Dendritic cell treated with granulocyte-macrophage colony-stimulating factor and Interleukin-4, amounts not matched to agents 40 ng/mL and 50 ng/mL, for 4 days (primary cell): ENCODE measurements around the gene CCNL2.
"Not testable (repeated sequence)": the region's sequence is repeated elsewhere in the genome, so short reads cannot be mapped to it uniquely, and the experiment has no call there.

Experiments used
- H3K27ac Mint-ChIP-seq: one replicate; pipeline ENCODE4 v1.8.0; 2022; ENCODE audit warnings: mild to moderate bottlenecking, mixed read lengths
- H3K27me3 Mint-ChIP-seq: one replicate; pipeline ENCODE4 v1.8.0; 2022; ENCODE audit warnings: mild to moderate bottlenecking, mixed read lengths
- H3K36me3 Mint-ChIP-seq: one replicate; pipeline ENCODE4 v1.8.0; 2022; ENCODE audit warnings: low read depth, mixed read lengths
- H3K4me1 Mint-ChIP-seq: one replicate; pipeline ENCODE4 v1.8.0; 2022; ENCODE audit warnings: low read depth, mixed read lengths
- H3K4me3 Mint-ChIP-seq: one replicate; pipeline ENCODE4 v1.8.0; 2022; ENCODE audit warnings: mild to moderate bottlenecking, moderate library complexity, mixed read lengths
- H3K9me3 Mint-ChIP-seq: one replicate; pipeline ENCODE4 v1.8.0; 2022; ENCODE audit warnings: mixed read lengths
- intact Hi-C: fragments of 100-400 bp; cut with micrococcal nuclease; formaldehyde crosslinking; loops from one replicate; pipeline ENCODE4 v1.15.0; 2022

CCNL2 gene

DNA sequence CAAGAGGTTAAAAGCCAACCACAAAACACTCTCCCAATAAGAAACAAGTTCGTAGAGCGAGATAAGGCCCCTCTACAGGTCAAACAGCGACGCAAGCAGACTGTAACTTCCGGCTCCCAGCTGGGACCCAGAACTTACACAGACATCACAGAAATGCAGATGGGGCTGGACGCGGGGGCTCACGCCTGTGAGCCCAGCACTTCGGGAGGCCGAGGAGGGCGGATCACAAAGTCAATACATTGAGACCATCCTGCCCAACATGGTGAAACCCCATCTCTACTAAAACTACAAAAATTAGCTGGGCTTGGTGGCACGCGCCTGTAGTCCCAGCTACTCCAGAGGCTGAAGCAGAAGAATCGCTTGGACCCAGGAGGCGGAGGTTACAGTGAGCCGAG, 11.1 kb downstream of the CCNL2 start:
- Mint-ChIP-seq H3K27ac (no peak overlapping the region), H3K4me3 (no peak overlapping the region), H3K27me3 (no peaks in the 10 kb centered on the region), H3K9me3 (no peaks in the 10 kb centered on the region), H3K4me1 (peaks cover 7% of the 10 kb centered on the region), H3K36me3 (peaks cover 89% of the 10 kb centered on the region)
- intact Hi-C loops = no loop called here

- Mint-ChIP-seq H3K4me1 (peaks cover 12% of the 10 kb centered on the region), H3K36me3 (peaks cover 82% of the 10 kb centered on the region), H3K27ac (no peak overlapping the region), H3K4me3 (no peak overlapping the region), H3K27me3 (no peaks in the 10 kb centered on the region), H3K9me3 (no peaks in the 10 kb centered on the region)
- intact Hi-C loops = no loop called here
Measured at GRCh38 chr1:1387098-1388077, 11.7 kb downstream of the CCNL2 start.

DNA sequence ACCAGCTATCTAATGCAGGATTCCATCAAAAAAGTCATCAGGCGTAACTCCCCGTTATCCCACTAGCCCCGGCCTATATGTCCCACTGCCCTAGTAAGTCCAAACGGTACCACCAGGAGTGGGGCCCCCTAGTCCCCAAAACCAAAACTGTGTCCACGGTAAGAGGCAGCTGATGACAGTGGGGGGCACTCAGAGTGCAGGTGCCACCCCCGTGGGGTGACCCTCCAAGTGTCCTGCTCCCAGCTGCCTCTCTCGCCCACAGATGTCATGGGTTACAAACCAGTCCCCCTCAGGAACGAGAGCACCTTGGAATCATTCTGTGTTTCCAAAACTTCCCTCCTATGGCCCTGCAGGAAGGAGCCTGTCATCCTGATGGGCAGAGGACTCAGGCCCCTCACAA, 13.2 kb downstream of the CCNL2 start:
- H3K27me3 Mint-ChIP-seq = no peaks in the 10 kb centered on the region

GRCh38 chr1:1385339-1385738, 13.8 kb downstream of the CCNL2 start:
- H3K9me3 Mint-ChIP-seq, H3K27ac Mint-ChIP-seq, H3K27me3 Mint-ChIP-seq, H3K4me1 Mint-ChIP-seq, H3K4me3 Mint-ChIP-seq, intact Hi-C loops: not testable (repeated sequence)
- H3K36me3 Mint-ChIP-seq = peaks cover 78% of the 10 kb centered on the region

More for the DNA sequence above, 13.2 kb downstream of the CCNL2 start:
- intact Hi-C loops = no loop called here
- Mint-ChIP-seq H3K4me3 (no peak overlapping the region), H3K9me3 (no peaks in the 10 kb centered on the region), H3K4me1 (peaks cover 6% of the 10 kb centered on the region), H3K36me3 (peaks cover 78% of the 10 kb centered on the region), H3K27ac (no peak overlapping the region)

- peaks cover 38% of the 10 kb centered on the region for H3K36me3 Mint-ChIP-seq
- no peak overlapping the region for H3K27ac Mint-ChIP-seq
- H3K4me3 Mint-ChIP-seq = no peak overlapping the region
- H3K27me3 Mint-ChIP-seq = no peaks in the 10 kb centered on the region
- H3K9me3 Mint-ChIP-seq = no peaks in the 10 kb centered on the region
- intact Hi-C loops = no loop called here
- peaks cover 5% of the 10 kb centered on the region for H3K4me1 Mint-ChIP-seq
Measured at GRCh38 chr1:1381294-1381693, 17.8 kb downstream of the CCNL2 start.

DNA sequence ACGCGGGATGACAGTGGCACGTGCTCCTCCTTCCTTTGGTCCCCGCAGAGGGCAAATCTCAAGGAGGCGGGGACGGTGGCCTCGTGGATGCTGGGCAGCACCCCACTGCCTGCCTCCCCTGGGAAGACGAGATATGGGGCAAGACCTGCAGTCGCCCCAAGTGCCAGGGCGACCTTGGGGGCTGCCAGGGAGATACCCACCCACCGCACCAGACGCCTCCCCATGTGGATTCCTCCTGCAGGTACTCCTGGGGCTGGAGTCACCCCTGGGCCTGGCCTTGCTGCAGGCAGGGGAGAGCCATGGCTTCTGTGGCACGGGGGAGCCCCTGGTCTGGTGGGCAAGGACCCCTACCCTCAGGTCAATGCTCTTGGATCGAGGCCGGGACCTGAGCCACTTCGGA, 18.3 kb downstream of the CCNL2 start:
- H3K4me1 Mint-ChIP-seq = peaks cover 5% of the 10 kb centered on the region
- intact Hi-C loops = no loop called here
- H3K27me3 Mint-ChIP-seq = no peaks in the 10 kb centered on the region
- no peak overlapping the region for H3K4me3 Mint-ChIP-seq
- H3K36me3 Mint-ChIP-seq = peaks cover 33% of the 10 kb centered on the region
- H3K9me3 Mint-ChIP-seq = no peaks in the 10 kb centered on the region
- no peak overlapping the region for H3K27ac Mint-ChIP-seq

- Mint-ChIP-seq H3K36me3 (peaks cover 41% of the 10 kb centered on the region), H3K4me3 (no peak overlapping the region), H3K9me3 (no peaks in the 10 kb centered on the region), H3K4me1 (peaks cover 21% of the 10 kb centered on the region), H3K27ac (no peak overlapping the region), H3K27me3 (no peaks in the 10 kb centered on the region)
- intact Hi-C loops = no loop called here
Measured at GRCh38 chr1:1377540-1378205, 21.5 kb downstream of the CCNL2 start.

DNA sequence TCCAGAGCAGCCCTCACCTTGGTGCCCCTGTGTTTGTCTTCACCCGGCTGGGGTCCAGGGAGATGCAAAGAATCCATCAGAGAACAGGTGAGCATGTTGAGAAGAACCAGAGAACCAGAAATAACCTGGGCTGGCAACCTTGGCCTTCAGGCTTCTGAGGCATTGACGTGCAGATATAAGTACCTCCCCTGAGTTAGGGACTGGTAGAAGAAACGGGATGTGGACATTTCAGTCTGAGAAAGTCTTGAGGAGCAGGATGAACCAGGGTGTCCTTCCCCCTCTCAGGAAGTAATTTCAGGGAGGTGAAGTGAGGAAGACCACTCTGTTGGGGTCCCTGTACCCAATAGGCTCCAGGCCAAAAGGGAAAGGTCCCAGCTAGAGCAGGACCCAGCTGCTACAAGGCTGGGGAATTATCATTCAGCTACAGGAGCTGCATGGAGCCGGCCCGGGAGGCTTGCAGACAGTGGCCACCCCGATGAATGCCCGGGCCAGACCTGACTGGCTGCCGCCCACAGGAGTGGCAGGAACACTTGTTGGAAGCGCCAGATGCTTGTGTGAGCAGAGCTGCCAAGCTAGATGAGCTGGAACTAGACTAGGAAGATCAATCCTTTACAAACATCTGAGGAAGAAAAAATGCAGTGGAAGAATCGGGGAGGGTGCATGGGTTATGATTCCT, 22.4 kb downstream of the CCNL2 start:
- H3K9me3 Mint-ChIP-seq = no peaks in the 10 kb centered on the region
- intact Hi-C loops = no loop called here
- H3K4me1 Mint-ChIP-seq = peaks cover 28% of the 10 kb centered on the region
- H3K4me3 Mint-ChIP-seq = no peak overlapping the region
- H3K36me3 Mint-ChIP-seq = peaks cover 39% of the 10 kb centered on the region
- H3K27me3 Mint-ChIP-seq = no peaks in the 10 kb centered on the region
- H3K27ac Mint-ChIP-seq = peak overlapping the region; percentile 93

DNA sequence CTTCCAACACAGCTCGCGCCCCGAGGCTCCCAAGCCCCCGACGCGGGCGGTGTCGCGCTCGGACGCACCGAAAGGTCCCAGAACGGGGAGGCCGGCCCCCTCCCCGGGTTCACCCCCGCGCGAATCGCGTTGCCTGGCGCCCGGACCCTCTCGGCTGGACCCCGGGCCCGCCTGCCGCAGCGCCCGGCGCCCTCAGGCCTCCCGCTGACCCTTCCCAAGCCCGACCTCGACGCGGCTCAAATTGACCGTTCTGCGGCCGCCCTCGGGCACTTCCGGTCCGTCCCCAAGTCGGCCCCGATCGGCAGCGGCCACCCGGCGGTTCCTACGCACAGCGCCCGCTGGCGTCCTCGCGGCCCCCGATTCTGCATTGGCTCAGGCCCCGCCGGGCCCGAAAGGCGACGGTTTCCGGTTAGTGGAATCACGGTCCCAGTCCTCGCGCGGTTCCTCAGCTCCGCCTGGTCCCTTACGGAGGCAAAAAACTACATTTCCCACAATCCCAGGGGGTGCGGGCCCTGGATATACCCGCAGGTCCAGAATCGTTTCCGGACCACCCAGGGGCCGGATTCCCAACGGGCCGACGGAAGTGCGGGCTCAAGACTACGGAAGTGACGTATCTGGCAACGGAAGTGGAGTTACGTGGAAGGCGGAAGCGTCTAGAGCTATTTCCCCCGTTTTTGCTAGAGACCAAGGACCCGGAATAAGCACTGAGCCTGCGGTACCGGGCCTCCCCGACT, 24.0 kb downstream of the CCNL2 start, which contains the start of gene AURKAIP1:
AURKAIP1 (minus strand) TSS at position 279 of the 734 bp plus-strand sequence. CDS start 451 bp downstream, outside the sequence.
- H3K9me3 Mint-ChIP-seq = no peaks in the 10 kb centered on the region
- intact Hi-C loops = loop anchor here (1.0 kb wide), 1 partner anchor 24 kb away; the partner anchor contains the start of gene CCNL2
- H3K4me3 Mint-ChIP-seq = peak within 1 kb of the TSS; percentile 82
- peaks cover 27% of the 10 kb centered on the region for H3K36me3 Mint-ChIP-seq
- peak within 1 kb of the TSS; percentile 93 for H3K27ac Mint-ChIP-seq
- H3K27me3 Mint-ChIP-seq = no peaks in the 10 kb centered on the region
- peaks cover 28% of the 10 kb centered on the region for H3K4me1 Mint-ChIP-seq

DNA sequence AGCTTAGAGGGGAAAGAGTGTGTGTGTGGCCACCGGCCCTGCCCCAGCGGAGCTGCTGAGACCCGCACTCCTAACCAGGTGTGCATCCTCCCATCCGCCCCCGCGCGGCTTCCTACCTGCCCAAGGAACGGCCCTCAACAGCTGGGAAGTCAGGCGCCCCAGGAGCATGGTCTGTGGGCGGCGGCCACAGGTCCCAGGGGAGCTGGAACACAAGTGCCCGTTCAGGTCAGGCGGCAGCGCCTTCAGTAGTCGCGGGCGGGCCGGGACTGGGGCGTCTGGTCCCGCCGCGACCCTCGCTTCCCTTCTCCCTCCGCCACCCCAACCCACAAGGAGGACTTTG, 24.6 kb downstream of the CCNL2 start:
- Mint-ChIP-seq H3K4me3 (peak overlapping the region; percentile 82), H3K27me3 (no peaks in the 10 kb centered on the region), H3K36me3 (peaks cover 27% of the 10 kb centered on the region)

DNA sequence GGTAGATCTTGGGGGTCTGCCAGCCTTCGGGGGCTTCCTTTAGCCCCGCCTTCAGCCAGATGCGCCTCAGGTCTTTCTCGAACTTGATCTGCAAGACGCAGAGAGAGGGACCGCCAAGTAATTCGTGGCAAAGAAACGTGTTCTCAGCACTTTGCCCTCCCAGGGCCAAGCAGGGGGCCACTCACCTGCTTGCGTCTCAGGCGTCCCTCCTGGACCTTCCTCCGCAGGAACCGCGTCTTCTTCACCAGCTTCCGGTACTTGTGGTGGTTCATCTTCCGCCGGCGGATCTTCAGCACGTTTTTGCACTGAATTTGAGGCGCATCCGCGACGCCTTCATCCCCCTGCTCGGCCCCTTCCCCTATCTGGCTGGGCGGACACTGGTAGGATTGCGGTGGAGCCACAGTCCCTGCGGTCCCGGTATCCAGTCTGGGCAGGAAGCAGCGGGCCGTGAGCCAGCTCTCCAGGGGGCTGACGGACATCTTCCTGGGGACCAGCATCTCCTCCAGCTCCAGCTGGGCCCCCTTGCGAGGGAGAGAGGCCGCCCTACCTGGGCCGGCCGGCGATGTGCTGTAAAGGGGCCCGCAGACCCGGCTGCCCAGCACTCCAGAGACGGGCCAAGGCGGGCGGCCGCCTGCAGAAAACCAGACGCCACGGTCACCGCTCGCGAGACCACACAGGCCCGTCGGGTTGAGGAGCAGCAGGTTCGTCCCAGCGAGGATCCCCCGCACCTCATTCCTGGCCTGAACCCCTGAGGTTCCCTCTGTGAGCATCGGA, 25.1 kb downstream of the CCNL2 start:
- Mint-ChIP-seq H3K36me3 (peaks cover 27% of the 10 kb centered on the region), H3K27ac (peak overlapping the region; percentile 93), H3K9me3 (no peaks in the 10 kb centered on the region), H3K4me3 (peak overlapping the region; percentile 82), H3K27me3 (no peaks in the 10 kb centered on the region), H3K4me1 (peaks cover 28% of the 10 kb centered on the region)
- intact Hi-C loops = no loop called here

More for the DNA sequence above, 24.6 kb downstream of the CCNL2 start:
- peak overlapping the region; percentile 93 for H3K27ac Mint-ChIP-seq
- intact Hi-C loops = no loop called here
- no peaks in the 10 kb centered on the region for H3K9me3 Mint-ChIP-seq
- peaks cover 28% of the 10 kb centered on the region for H3K4me1 Mint-ChIP-seq

GRCh38 chr1:1373051-1373814, 25.9 kb downstream of the CCNL2 start:
- Mint-ChIP-seq H3K27ac (no peak overlapping the region), H3K4me1 (peaks cover 28% of the 10 kb centered on the region), H3K27me3 (no peaks in the 10 kb centered on the region), H3K4me3 (peak overlapping the region; percentile 82), H3K9me3 (no peaks in the 10 kb centered on the region), H3K36me3 (peaks cover 27% of the 10 kb centered on the region)
- intact Hi-C loops = no loop called here
